ENCODE data around the gene MAP3K3. TPM values are rescaled to one million over a fixed set of nuclear protein-coding genes. Genes with fewer than 3 reads are reported as not detected.

The MAP3K3 gene
- total RNA-seq, 4 donors from 2014 or later = 14.0 to 38.9 (median 18.4) TPM

DNA sequence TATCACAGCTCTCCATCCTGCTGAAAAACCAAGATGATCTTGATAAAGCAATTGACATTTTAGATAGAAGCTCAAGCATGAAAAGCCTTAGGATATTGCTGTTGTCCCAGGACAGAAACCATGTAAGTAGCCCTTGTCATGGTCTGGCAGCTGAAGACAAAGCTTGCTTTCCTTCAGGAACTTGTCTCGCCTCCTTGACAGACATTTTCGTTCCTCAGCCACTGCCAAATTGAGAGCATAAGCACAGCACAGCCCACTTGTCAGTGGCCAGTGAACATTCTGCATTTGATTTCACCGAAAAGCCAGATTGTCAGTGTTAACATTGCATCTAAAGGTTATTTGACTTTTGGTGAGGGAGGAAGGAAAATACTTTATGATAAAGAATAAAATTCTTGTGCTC, 35.6 kb downstream of the MAP3K3 start:
- DNase-seq = no peak
- Histone ChIP-seq H3K27ac (no peak overlapping the region), H3K9me3 (no peaks in the 10 kb centered on the region), H3K4me3 (no peak overlapping the region), H3K36me3 (peaks cover 0 to 95% (median 17%) of the 10 kb centered on the region in 3 donors), H3K27me3 (no peaks in the 10 kb centered on the region), H3K4me1 (peaks cover 0 to 3% (median 0%) of the 10 kb centered on the region in 3 donors)
- TF ChIP-seq, protein P1, sequence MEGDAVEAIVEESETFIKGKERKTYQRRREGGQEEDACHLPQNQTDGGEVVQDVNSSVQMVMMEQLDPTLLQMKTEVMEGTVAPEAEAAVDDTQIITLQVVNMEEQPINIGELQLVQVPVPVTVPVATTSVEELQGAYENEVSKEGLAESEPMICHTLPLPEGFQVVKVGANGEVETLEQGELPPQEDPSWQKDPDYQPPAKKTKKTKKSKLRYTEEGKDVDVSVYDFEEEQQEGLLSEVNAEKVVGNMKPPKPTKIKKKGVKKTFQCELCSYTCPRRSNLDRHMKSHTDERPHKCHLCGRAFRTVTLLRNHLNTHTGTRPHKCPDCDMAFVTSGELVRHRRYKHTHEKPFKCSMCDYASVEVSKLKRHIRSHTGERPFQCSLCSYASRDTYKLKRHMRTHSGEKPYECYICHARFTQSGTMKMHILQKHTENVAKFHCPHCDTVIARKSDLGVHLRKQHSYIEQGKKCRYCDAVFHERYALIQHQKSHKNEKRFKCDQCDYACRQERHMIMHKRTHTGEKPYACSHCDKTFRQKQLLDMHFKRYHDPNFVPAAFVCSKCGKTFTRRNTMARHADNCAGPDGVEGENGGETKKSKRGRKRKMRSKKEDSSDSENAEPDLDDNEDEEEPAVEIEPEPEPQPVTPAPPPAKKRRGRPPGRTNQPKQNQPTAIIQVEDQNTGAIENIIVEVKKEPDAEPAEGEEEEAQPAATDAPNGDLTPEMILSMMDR (IDR thresholded peaks at IDR 0.05) = no peak
- no peak for TF ChIP-seq POLR2A (IDR thresholded peaks at IDR 0.05)
- 78 to 80% methylated on average over 2 to 3 of the region's 3 CpGs for WGBS, 2 donors
- intact Hi-C loops (cut with DNase I) = no loop called here

DNA sequence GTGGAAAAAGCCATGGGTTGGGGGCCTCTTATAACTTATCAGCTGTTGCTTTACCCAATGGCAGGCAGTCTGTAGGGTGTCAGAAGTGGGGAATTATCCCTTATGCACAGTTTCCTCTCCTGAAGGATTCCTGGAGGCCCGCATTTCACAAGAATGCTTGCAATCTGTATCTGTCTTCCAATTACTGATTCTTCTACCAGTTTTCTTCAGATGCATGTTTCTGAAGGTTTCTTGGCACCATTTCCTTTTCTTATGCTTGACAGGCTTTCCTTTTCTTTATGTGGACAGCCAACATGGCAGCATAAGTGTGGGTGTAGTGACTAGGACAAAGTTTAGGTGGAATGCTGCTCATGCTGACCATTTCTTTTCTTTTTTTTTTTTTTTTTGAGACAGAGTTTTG, 36.1 kb downstream of the MAP3K3 start:
- no peak for DNase-seq
- Histone ChIP-seq H3K36me3 (peaks cover 0 to 95% (median 12%) of the 10 kb centered on the region in 3 donors), H3K27ac (no peak overlapping the region), H3K4me1 (no peaks in the 10 kb centered on the region), H3K4me3 (no peak overlapping the region), H3K9me3 (no peaks in the 10 kb centered on the region), H3K27me3 (no peaks in the 10 kb centered on the region)
- TF ChIP-seq, protein P1 (IDR thresholded peaks at IDR 0.05) = no peak
- TF ChIP-seq POLR2A (IDR thresholded peaks at IDR 0.05) = no peak
- 83 to 95% methylated on average over 1 of the region's 1 CpG for WGBS, 2 donors
- intact Hi-C loops (cut with DNase I) = no loop called here

DNA sequence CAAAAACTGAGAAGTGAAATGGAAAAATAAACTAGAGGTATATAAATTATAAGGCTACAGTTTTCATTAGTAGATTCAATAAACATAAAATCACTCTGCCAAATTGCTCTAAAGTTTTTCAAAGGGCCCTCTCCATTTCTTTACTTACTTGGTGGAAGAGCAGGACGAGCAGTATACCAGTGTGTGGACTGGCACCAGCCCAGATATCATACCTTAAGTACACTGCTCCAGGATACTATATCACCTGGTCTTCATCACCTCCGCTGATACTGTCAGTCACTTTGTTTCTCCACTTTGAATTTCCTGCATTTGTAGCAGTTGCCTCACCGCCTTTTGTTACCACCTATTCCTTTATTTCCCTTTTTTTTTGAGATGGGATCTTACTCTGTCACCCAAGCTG, 37.6 kb downstream of the MAP3K3 start:
- intact Hi-C loops (cut with DNase I) = no loop called here
- TF ChIP-seq POLR2A (IDR thresholded peaks at IDR 0.05) = no peak
- TF ChIP-seq, protein P1 (IDR thresholded peaks at IDR 0.05) = no peak
- Histone ChIP-seq H3K9me3 (no peaks in the 10 kb centered on the region), H3K36me3 (peaks cover 0 to 92% (median 5%) of the 10 kb centered on the region in 3 donors), H3K27ac (no peak overlapping the region), H3K4me3 (no peak overlapping the region), H3K27me3 (no peaks in the 10 kb centered on the region), H3K4me1 (peaks cover 0 to 6% (median 0%) of the 10 kb centered on the region in 3 donors)
- WGBS, 2 donors = 87 to 94% methylated on average over 3 of the region's 3 CpGs
- DNase-seq = no peak

DNA sequence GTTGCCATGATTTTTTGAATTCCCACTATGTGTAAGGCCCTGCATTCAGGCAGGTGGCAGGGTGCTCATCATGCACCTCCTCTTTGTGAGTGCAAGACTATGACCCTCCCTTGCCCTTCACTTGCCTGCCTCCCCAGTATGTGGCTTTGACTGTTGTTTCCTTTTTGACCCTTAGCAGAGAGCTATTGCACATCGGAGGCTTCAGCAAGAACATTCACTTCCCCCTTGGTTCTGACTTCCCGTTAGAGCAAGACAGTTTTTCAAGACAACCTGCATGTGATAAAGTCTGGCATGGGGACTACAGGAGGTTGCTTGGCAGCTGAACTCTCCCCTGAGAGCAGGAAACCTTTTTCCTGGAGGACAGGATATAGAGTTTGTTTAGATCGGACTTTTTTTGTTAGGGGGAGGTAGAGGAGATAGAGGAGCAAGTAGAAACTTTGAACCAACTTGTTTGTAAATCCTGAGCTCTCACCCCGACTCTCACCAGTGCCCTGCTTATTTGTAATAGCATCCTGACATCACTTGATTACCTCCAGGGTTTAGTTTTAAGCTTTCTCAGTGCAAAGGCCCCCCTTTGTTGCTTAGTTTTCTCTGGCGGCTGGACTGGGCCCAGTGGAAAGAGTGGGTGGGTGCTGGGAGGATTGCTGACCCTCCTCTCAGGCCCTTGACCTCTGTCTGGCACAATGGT, 43.5 kb downstream of the MAP3K3 start:
- Histone ChIP-seq H3K27me3 (no peaks in the 10 kb centered on the region), H3K4me1 (peaks cover 0 to 19% (median 0%) of the 10 kb centered on the region in 3 donors), H3K9me3 (no peaks in the 10 kb centered on the region), H3K4me3 (no peak overlapping the region), H3K36me3 (peaks cover 0 to 97% (median 7%) of the 10 kb centered on the region in 3 donors), H3K27ac (peak overlapping the region in 3 of 4 donors; percentile 21 to 59 (median 54))
- TF ChIP-seq POLR2A (IDR thresholded peaks at IDR 0.05) = no peak
- TF ChIP-seq, protein P1 (IDR thresholded peaks at IDR 0.05) = no peak
- WGBS, 2 donors = 57 to 60% methylated on average over 4 to 5 of the region's 5 CpGs
- no peak for DNase-seq
- intact Hi-C loops (cut with DNase I) = no loop called here

DNA sequence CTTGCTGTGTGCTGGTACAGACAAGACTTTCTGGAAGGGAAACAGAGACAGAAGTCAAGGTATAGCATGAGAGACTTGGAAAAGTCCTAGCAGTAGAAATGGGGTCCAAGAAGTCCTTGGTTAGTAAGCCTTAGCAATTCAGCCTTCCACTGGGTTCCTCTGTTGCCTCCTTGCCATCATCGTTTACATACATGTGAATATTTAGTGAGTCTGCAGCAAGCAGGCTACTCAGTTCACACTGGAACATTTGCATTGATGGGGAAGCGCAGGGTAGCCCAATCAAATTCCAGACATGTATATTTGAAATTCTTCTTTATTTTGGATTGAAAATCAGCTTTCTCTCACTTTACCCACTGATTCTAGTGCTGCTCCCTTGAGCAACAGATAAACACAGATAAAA, 50.6 kb downstream of the MAP3K3 start:
- Histone ChIP-seq H3K4me1 (peaks cover 6 to 31% (median 18%) of the 10 kb centered on the region in 3 donors), H3K27ac (no peak overlapping the region), H3K27me3 (no peaks in the 10 kb centered on the region), H3K4me3 (no peak overlapping the region), H3K36me3 (peaks cover 0 to 77% (median 4%) of the 10 kb centered on the region in 3 donors), H3K9me3 (no peaks in the 10 kb centered on the region)
- intact Hi-C loops (cut with DNase I) = no loop called here
- 86 to 88% methylated on average over 2 of the region's 2 CpGs for WGBS, 2 donors
- no peak for TF ChIP-seq POLR2A (IDR thresholded peaks at IDR 0.05)
- TF ChIP-seq, protein P1 (IDR thresholded peaks at IDR 0.05) = no peak
- no peak for DNase-seq
